ENCODE measurements around the gene ZNF70.

GRCh38 chr22:23793326-23793725 lies 42.4 kb upstream of the ZNF70 start:
- TF ChIP-seq, protein P1, sequence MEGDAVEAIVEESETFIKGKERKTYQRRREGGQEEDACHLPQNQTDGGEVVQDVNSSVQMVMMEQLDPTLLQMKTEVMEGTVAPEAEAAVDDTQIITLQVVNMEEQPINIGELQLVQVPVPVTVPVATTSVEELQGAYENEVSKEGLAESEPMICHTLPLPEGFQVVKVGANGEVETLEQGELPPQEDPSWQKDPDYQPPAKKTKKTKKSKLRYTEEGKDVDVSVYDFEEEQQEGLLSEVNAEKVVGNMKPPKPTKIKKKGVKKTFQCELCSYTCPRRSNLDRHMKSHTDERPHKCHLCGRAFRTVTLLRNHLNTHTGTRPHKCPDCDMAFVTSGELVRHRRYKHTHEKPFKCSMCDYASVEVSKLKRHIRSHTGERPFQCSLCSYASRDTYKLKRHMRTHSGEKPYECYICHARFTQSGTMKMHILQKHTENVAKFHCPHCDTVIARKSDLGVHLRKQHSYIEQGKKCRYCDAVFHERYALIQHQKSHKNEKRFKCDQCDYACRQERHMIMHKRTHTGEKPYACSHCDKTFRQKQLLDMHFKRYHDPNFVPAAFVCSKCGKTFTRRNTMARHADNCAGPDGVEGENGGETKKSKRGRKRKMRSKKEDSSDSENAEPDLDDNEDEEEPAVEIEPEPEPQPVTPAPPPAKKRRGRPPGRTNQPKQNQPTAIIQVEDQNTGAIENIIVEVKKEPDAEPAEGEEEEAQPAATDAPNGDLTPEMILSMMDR (IDR thresholded peaks at IDR 0.05) = no peak
- TF ChIP-seq ZFX (IDR thresholded peaks at IDR 0.05; ENCODE audit: borderline replicate concordance) = no peak

Data from 22Rv1 (cell line).